Measurements from ENCODE around the gene TIMP1.

DNA sequence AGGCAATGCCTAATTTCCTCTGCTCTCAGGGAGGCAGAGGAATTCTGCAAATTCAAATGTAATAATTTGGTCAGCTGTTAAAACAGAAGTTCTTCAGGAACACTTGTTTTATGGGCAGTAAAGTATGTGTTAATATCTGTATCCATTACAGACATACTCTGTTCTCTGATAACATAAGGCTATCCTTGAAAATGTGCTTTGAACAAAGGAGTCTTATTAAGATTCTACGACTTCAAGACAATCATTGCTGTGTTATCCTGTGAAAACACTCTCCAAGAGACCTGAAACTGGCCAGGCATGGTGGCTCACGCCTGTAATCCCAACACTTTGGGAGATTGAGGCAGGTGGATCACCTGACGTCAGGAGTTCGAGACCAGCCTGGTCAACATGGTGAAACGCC lies 49.4 kb downstream of the TIMP1 start:
- TF ChIP-seq CTCF (IDR thresholded peaks at IDR 0.05) (no peak), POLR2A (IDR thresholded peaks at IDR 0.05) (no peak)

All from tibial nerve (tissue), 3 donors.